Karpas-422 (cell line): ENCODE data around the gene CCDC81. TPM values are rescaled to one million over a fixed set of nuclear protein-coding genes. Genes with fewer than 3 reads are reported as not detected.

ENCODE experiments used
- DNase-seq: peaks from one replicate; pipeline ENCODE4 v3.0.0-alpha.2; 2015
- H2AFZ ChIP-seq: fragments of 200-600 bp; sonication (generic); 2 replicates; pipeline ENCODE4 v1.6.1; 2014; ENCODE audit warnings: antibody characterized with exemption, low read length, mixed read lengths
- H3K27ac ChIP-seq: fragments of 200-600 bp; sonication (generic); 2 replicates; pipeline ENCODE4 v1.5.1; 2014; ENCODE audit warnings: mild to moderate bottlenecking, low read length, moderate library complexity
- H3K27me3 ChIP-seq: fragments of 200-600 bp; sonication (generic); 2 replicates; pipeline ENCODE4 v1.6.1; 2014; ENCODE audit warnings: low read length, mixed read lengths
- H3K36me3 ChIP-seq: fragments of 200-600 bp; sonication (generic); 2 replicates; pipeline ENCODE4 v1.6.1; 2014; ENCODE audit warnings: low read length, mixed read lengths; ENCODE audit not compliant: insufficient read depth
- H3K4me1 ChIP-seq: fragments of 200-600 bp; sonication (generic); 2 replicates; pipeline ENCODE4 v1.6.1; 2014; ENCODE audit warnings: mild to moderate bottlenecking, low read length, mixed read lengths
- H3K4me2 ChIP-seq: fragments of 200-600 bp; sonication (generic); 2 replicates; pipeline ENCODE4 v1.6.1; 2014; ENCODE audit warnings: low read length, low read depth, mild to moderate bottlenecking; ENCODE audit not compliant: poor library complexity, severe bottlenecking
- H3K4me3 ChIP-seq: fragments of 200-600 bp; sonication (generic); 2 replicates; pipeline ENCODE4 v1.5.1; 2014; ENCODE audit warnings: mild to moderate bottlenecking, antibody characterized with exemption, low read length, mixed read lengths
- H3K79me2 ChIP-seq: fragments of 200-600 bp; sonication (generic); 2 replicates; pipeline ENCODE4 v1.6.1; 2014; ENCODE audit warnings: mild to moderate bottlenecking, low read length, mixed read lengths
- H3K9ac ChIP-seq: fragments of 200-600 bp; sonication (generic); 2 replicates; pipeline ENCODE4 v1.6.0; 2014; ENCODE audit warnings: low read length
- H3K9me2 ChIP-seq: fragments of 200-600 bp; sonication (generic), shearing (Covaris generic); replicated peaks from 2 replicates; pipeline ENCODE4 v1.6.0; 2014; ENCODE audit warnings: mild to moderate bottlenecking, low read length, moderate library complexity; ENCODE audit not compliant: insufficient read depth
- H3K9me3 ChIP-seq: fragments of 300-700, 200-600 bp; sonication (generic); 2 replicates; pipeline ENCODE4 v1.6.1; 2014; ENCODE audit warnings: low read length, mixed read lengths
- H4K20me1 ChIP-seq: fragments of 200-600 bp; sonication (generic); 2 replicates; pipeline ENCODE4 v1.6.1; 2014; ENCODE audit warnings: mild to moderate bottlenecking, antibody characterized with exemption, low read length, low read depth; ENCODE audit not compliant: insufficient read depth
- total RNA-seq: library from RNA; depleted of rRNA; stranded (reverse); fragments of >200 nt; shearing (Covaris generic); gene quantifications from 2 replicates; pipeline ENCODE4 v1.2.3, GENCODE V29; 2014; ENCODE audit warnings: low replicate concordance

CCDC81 gene
- total RNA-seq, 1 experiment from 2014 or later = 1.6 TPM

- H3K4me3 ChIP-seq = no peak overlapping the region
- no peaks in the 10 kb centered on the region for H3K4me1 ChIP-seq
- no peaks in the 10 kb centered on the region for H3K36me3 ChIP-seq
- H3K27me3 ChIP-seq = peaks cover 4% of the 10 kb centered on the region
- H3K9ac ChIP-seq = no peak overlapping the region
- no peak overlapping the region for H3K27ac ChIP-seq
- H3K4me2 ChIP-seq = no peak overlapping the region
- no peaks in the 10 kb centered on the region for H3K9me2 ChIP-seq
- no peaks in the 10 kb centered on the region for H3K9me3 ChIP-seq
- H3K79me2 ChIP-seq = no peaks in the 10 kb centered on the region
- H2AFZ ChIP-seq = no peak overlapping the region
- H4K20me1 ChIP-seq = no peaks in the 10 kb centered on the region
- DNase-seq = no peak
These were observed 13.8 kb upstream of the CCDC81 start for GRCh38 chr11:86360775-86361395.

GRCh38 chr11:86363424-86363823 lies 11.3 kb upstream of the CCDC81 start:
- Histone ChIP-seq H4K20me1 (no peaks in the 10 kb centered on the region), H3K9me3 (no peaks in the 10 kb centered on the region), H3K9me2 (no peaks in the 10 kb centered on the region), H3K4me2 (no peak overlapping the region), H3K79me2 (no peaks in the 10 kb centered on the region), H3K36me3 (no peaks in the 10 kb centered on the region), H3K4me3 (no peak overlapping the region), H3K27ac (no peak overlapping the region), H3K27me3 (peaks cover 4% of the 10 kb centered on the region), H3K4me1 (no peaks in the 10 kb centered on the region), H3K9ac (no peak overlapping the region), H2AFZ (no peak overlapping the region)
- DNase-seq = no peak

GRCh38 chr11:86365546-86365945 lies 9.1 kb upstream of the CCDC81 start:
- peaks cover 4% of the 10 kb centered on the region; the same call in 1 of the 2 replicates for H3K27me3 ChIP-seq
- H2AFZ ChIP-seq = no peak overlapping the region
- no peak overlapping the region for H3K9ac ChIP-seq
- no peaks in the 10 kb centered on the region for H3K9me3 ChIP-seq
- H4K20me1 ChIP-seq = no peaks in the 10 kb centered on the region
- no peak overlapping the region for H3K27ac ChIP-seq
- no peaks in the 10 kb centered on the region for H3K36me3 ChIP-seq
- H3K9me2 ChIP-seq = no peaks in the 10 kb centered on the region
- no peak overlapping the region for H3K4me2 ChIP-seq
- H3K4me1 ChIP-seq = no peaks in the 10 kb centered on the region
- H3K4me3 ChIP-seq = no peak overlapping the region
- DNase-seq = no peak
- H3K79me2 ChIP-seq = no peaks in the 10 kb centered on the region

- H3K4me3 ChIP-seq = no peak overlapping the region
- H3K4me2 ChIP-seq = no peak overlapping the region
- H3K4me1 ChIP-seq = no peaks in the 10 kb centered on the region
- no peak overlapping the region for H3K9ac ChIP-seq
- H3K79me2 ChIP-seq = no peaks in the 10 kb centered on the region
- no peaks in the 10 kb centered on the region for H3K27me3 ChIP-seq
- no peaks in the 10 kb centered on the region for H3K9me2 ChIP-seq
- H3K36me3 ChIP-seq = no peaks in the 10 kb centered on the region
- DNase-seq = no peak
- no peak overlapping the region for H3K27ac ChIP-seq
- no peaks in the 10 kb centered on the region for H4K20me1 ChIP-seq
- H3K9me3 ChIP-seq = no peaks in the 10 kb centered on the region
- H2AFZ ChIP-seq = no peak overlapping the region
These were observed 5.0 kb upstream of the CCDC81 start for GRCh38 chr11:86369668-86370067.

DNA sequence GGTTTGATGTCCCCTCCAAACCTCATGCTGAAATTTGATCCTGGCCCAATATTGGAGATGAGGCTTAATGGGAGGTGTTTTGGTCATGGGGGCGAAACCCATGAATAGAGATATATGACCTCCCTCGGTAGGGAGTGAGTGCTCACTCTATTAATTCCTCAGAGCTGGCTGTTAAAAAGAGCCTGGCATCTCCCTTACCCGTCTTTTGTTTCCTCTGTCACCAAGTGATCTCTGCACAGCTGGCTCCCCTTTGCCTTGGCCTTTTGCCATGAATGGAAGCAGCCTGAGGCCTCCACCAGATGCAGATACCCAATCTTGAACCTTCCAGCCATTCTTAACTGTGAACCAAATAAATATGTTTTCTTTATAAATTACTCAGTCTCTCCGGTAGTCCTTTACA lies 4.5 kb upstream of the CCDC81 start:
- Histone ChIP-seq H3K9me2 (no peaks in the 10 kb centered on the region), H3K36me3 (no peaks in the 10 kb centered on the region), H4K20me1 (no peaks in the 10 kb centered on the region), H3K27me3 (no peaks in the 10 kb centered on the region), H3K9ac (no peak overlapping the region), H3K9me3 (no peaks in the 10 kb centered on the region), H3K4me1 (no peaks in the 10 kb centered on the region), H2AFZ (no peak overlapping the region), H3K4me2 (no peak overlapping the region), H3K4me3 (no peak overlapping the region), H3K79me2 (no peaks in the 10 kb centered on the region), H3K27ac (no peak overlapping the region)
- no peak for DNase-seq

DNA sequence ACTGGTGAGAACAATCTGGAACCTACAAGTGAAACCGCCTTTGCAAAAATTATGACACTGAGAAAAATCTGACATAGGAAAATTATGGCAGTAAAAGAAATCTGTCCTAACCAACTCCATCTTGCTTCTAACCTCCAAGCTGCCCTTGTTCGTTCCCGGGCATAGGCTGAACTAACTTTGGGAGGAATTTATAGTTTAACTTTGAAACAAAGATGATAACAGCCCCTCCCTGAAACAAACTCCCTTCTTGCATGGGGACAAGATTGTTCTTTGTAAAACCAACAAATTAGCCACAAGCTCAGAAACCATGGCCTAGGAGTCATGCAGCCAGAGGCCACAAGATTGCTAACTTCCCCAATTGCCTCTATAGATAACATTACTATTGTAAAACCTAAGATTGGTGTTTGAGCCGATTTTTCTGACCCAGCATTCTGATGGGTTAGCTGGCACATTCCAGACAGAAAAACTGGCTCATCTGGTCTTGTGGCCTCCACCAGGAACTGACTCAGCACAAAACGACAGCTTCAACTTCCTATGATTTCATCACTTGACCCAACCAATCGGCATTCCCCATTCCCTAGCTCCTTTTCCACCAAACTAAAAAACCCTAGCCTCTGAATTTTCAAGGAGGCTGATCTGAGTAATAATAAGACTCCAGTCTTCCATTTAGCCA lies 3.6 kb upstream of the CCDC81 start:
- no peaks in the 10 kb centered on the region for H3K27me3 ChIP-seq
- H3K36me3 ChIP-seq = no peaks in the 10 kb centered on the region
- H3K9me3 ChIP-seq = no peaks in the 10 kb centered on the region
- no peak overlapping the region for H3K4me3 ChIP-seq
- no peak overlapping the region for H2AFZ ChIP-seq
- H3K27ac ChIP-seq = no peak overlapping the region
- no peak overlapping the region for H3K4me2 ChIP-seq
- H3K4me1 ChIP-seq = no peaks in the 10 kb centered on the region
- H4K20me1 ChIP-seq = no peaks in the 10 kb centered on the region
- H3K9me2 ChIP-seq = no peaks in the 10 kb centered on the region
- H3K79me2 ChIP-seq = no peaks in the 10 kb centered on the region
- no peak overlapping the region for H3K9ac ChIP-seq
- DNase-seq = no peak

DNA sequence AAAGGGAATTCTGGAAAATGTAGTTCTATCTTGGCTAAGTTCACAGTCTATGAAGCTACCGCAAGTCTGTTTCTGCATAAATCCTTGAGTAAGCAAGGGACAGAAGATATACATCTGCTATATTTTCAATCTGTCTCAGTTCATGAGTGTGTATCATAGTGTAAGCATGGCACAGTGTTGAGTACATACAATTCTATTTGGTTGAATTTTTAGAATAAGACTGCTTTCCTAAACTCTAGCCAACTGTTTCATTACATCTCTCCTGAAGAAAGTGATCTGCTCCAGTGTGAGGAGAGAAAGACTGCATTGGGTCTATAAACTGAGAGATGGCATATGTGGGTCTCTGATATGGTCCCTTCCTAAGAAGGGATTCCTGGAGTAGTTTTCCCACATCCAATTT lies 2.6 kb upstream of the CCDC81 start:
- DNase-seq = no peak
- Histone ChIP-seq H3K4me1 (no peaks in the 10 kb centered on the region), H3K27ac (no peak overlapping the region), H3K4me2 (no peak overlapping the region), H4K20me1 (no peaks in the 10 kb centered on the region), H3K9me3 (peaks cover 2% of the 10 kb centered on the region; the same call in 1 of the 2 replicates), H3K79me2 (no peaks in the 10 kb centered on the region), H3K9me2 (no peaks in the 10 kb centered on the region), H3K9ac (no peak overlapping the region), H2AFZ (no peak overlapping the region), H3K36me3 (no peaks in the 10 kb centered on the region), H3K4me3 (no peak overlapping the region), H3K27me3 (no peaks in the 10 kb centered on the region)

DNA sequence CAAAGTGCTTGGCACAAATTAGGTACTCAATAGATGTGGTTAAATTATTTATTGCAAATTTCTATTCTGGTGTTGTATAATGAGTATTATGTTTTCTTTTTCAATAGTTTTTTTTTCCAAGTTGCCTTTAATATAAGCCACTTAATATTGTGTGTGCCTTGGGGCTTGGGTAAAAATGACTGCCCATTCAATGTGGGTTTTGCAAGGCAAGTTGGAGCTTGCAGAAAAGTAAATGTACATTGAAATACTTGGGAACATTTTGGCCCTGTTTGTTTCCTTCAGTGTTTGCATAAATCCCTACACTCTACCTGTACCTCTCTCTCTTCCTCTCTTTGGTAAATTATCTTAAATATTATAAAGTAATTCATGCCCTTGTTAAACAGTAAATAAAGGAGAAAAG lies 2.1 kb upstream of the CCDC81 start:
- Histone ChIP-seq H3K27me3 (no peaks in the 10 kb centered on the region), H3K27ac (no peak overlapping the region), H3K9ac (no peak overlapping the region), H3K79me2 (no peaks in the 10 kb centered on the region), H3K4me2 (no peak overlapping the region), H4K20me1 (no peaks in the 10 kb centered on the region), H3K4me1 (no peaks in the 10 kb centered on the region), H3K9me3 (peaks cover 2% of the 10 kb centered on the region; the same call in 1 of the 2 replicates), H2AFZ (no peak overlapping the region), H3K36me3 (no peaks in the 10 kb centered on the region), H3K9me2 (no peaks in the 10 kb centered on the region), H3K4me3 (no peak overlapping the region)
- no peak for DNase-seq
